Measurements from ENCODE around the gene ZPLD1.

Gene ZPLD1

DNA sequence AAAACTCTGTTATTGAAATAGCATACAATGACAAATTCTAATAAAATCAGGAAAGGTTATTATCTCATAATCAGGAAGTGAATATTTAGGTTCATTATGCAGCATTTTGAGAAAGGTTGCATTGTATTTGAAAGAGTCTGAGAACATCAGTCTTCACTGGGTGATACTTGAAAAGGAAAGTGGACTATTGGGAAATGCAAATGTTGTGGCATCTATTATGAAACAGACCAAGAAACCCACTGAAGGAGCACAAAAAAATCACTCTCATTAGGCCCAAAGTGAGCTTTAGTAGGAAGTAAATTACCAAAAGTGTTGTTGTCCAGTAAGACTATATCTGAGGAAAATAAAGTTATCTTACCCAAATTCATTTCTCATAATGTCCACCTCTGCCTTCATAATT is 90.8 kb downstream of the ZPLD1 start:
- no peak for DNase-seq (ENCODE audit: low read depth in 1 of 2, low spot score in 1 of 2)

DNA sequence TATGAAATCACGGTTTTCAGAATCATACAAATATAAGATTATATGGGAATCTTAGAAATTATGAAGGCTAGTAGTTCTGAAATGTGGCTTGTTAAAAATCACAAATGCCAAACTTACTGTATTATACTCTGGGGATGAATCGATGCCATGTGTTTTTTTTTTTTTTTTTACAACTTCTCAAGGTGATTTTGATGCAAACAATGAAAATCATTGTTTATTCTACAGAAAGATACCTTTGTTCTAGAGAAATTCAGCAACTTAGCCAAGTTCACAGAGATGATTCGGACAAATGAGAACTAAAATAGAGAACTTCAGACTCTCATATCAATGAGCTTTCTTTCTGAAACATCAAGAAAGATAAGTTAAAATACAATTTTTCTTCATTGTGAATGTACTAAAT is 92.0 kb downstream of the ZPLD1 start:
- DNase-seq (ENCODE audit: low read depth in 1 of 2, low spot score in 1 of 2) = no peak

GRCh38 chr3:102528727-102529126 is 93.9 kb downstream of the ZPLD1 start:
- no peak for DNase-seq (ENCODE audit: low read depth in 1 of 2, low spot score in 1 of 2)

All from stimulated activated CD4-positive, alpha-beta T cell treated with anti-CD3 and anti-CD28 coated beads, Interleukin-15, amount 100 ng/mL, for 1 hour (primary cell).